Gastroesophageal sphincter (tissue), 3 donors: Measurements from ENCODE around the gene CD40.

Experiments
- EP300 ChIP-seq: sonication (generic); formaldehyde crosslinking; IDR thresholded peaks from one replicate; pipeline ENCODE4 v1.6.1; 2017; ENCODE audit warnings: antibody characterized with exemption, mild to moderate bottlenecking
- POLR2A ChIP-seq, 2 donors: fragments of 450-650 bp; IDR thresholded peaks; one replicate each; pipeline ENCODE4 v1.6.1; 2017; ENCODE audit warnings: antibody characterized with exemption in 2 of 2, mild to moderate bottlenecking in 2 of 2, moderate library complexity in 1 of 2
- POLR2AphosphoS5 ChIP-seq: sonication (generic); formaldehyde crosslinking; IDR thresholded peaks from one replicate; pipeline ENCODE4 v1.6.1; 2017; ENCODE audit warnings: antibody characterized with exemption
- TF ChIP-seq, protein P1 (sequence below), 4 experiments: fragments of 200-600 bp in 2 of 4; fragments of 450-650 bp in 2 of 4; sonication (generic) in 1 of 4; IDR thresholded peaks; one replicate each; pipeline ENCODE4 v1.5.1; 2017 to 2019; ENCODE audit warnings: antibody characterized with exemption in 4 of 4, mild to moderate bottlenecking in 2 of 4, moderate library complexity in 2 of 4

GRCh38 chr20:46089417-46090388 is 28.4 kb upstream of the CD40 start, which contains the start of gene NCOA5:
- TF ChIP-seq, protein P1, sequence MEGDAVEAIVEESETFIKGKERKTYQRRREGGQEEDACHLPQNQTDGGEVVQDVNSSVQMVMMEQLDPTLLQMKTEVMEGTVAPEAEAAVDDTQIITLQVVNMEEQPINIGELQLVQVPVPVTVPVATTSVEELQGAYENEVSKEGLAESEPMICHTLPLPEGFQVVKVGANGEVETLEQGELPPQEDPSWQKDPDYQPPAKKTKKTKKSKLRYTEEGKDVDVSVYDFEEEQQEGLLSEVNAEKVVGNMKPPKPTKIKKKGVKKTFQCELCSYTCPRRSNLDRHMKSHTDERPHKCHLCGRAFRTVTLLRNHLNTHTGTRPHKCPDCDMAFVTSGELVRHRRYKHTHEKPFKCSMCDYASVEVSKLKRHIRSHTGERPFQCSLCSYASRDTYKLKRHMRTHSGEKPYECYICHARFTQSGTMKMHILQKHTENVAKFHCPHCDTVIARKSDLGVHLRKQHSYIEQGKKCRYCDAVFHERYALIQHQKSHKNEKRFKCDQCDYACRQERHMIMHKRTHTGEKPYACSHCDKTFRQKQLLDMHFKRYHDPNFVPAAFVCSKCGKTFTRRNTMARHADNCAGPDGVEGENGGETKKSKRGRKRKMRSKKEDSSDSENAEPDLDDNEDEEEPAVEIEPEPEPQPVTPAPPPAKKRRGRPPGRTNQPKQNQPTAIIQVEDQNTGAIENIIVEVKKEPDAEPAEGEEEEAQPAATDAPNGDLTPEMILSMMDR (IDR thresholded peaks at IDR 0.05), result peak in 3 of 4 experiments; percentile 34 to 60 (median 45)
- TF ChIP-seq POLR2A (IDR thresholded peaks at IDR 0.05) (peak; percentile 86 to 89), EP300 (no peak), POLR2AphosphoS5 (peak; percentile 92)
